Measurements from ENCODE around the gene DPPA4. TPM values are rescaled to one million over a fixed set of nuclear protein-coding genes. Genes with fewer than 3 reads are reported as not detected.

The DPPA4 gene
- total RNA-seq, 6 donors from 2014 or later = 0.37 to 0.77 TPM; not detected in 4

DNA sequence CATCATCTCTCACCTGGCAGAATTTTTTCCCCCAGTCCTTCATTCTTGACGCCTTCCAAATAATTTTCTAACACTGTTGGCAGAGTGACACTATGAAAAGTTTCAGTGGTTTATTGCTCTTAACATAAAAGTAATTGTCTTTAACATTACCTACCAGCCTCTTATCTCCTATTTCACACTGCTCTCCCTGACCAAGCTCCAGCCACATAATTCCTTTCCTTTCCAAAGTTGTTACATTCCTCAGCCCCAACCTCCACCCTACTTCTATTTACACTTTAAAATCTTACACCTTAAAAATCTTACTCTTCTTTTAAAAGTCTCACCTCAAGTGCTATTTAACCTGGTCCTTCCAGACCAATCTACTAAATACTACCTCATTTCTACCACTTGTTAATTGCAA lies 2.8 kb downstream of the DPPA4 start:
- 52 to 77% methylated on average over 1 of the region's 1 CpG for WGBS, 2 donors
- ATAC-seq (ENCODE audit: low FRiP score in 2 of 2) = no peak
- no peak for DNase-seq
- Histone ChIP-seq H3K27me3 (peaks cover 0 to 3% (median 0%) of the 10 kb centered on the region in 4 donors), H3K9me3 (no peaks in the 10 kb centered on the region), H3K4me1 (peaks cover 0 to 9% (median 0%) of the 10 kb centered on the region in 4 donors), H3K36me3 (no peaks in the 10 kb centered on the region), H3K4me3 (no peak overlapping the region), H3K27ac (no peak overlapping the region)
- TF ChIP-seq EP300 (IDR thresholded peaks at IDR 0.05) = no peak
- no peak for TF ChIP-seq POLR2AphosphoS5 (IDR thresholded peaks at IDR 0.05)
- no peak for TF ChIP-seq CTCF (IDR thresholded peaks at IDR 0.05)
- TF ChIP-seq POLR2A (IDR thresholded peaks at IDR 0.05) = no peak

- Histone ChIP-seq H3K36me3 (no peaks in the 10 kb centered on the region), H3K9me3 (no peaks in the 10 kb centered on the region), H3K4me3 (no peak overlapping the region), H3K4me1 (peaks cover 0 to 7% (median 0%) of the 10 kb centered on the region in 4 donors), H3K27me3 (peaks cover 0 to 3% (median 0%) of the 10 kb centered on the region in 4 donors), H3K27ac (no peak overlapping the region)
- no peak for TF ChIP-seq POLR2AphosphoS5 (IDR thresholded peaks at IDR 0.05)
- no peak for TF ChIP-seq CTCF (IDR thresholded peaks at IDR 0.05)
- no peak for TF ChIP-seq EP300 (IDR thresholded peaks at IDR 0.05)
- TF ChIP-seq POLR2A (IDR thresholded peaks at IDR 0.05) = no peak
- 80 to 86% methylated on average over 5 of the region's 5 CpGs for WGBS, 2 donors
- DNase-seq (no peak), ATAC-seq (ENCODE audit: low FRiP score in 2 of 2) (no peak)
These were observed 5.7 kb downstream of the DPPA4 start for GRCh38 chr3:109331692-109332091.

GRCh38 chr3:109330405-109330804 lies 6.9 kb downstream of the DPPA4 start:
- no peaks in the 10 kb centered on the region for H3K27me3 ChIP-seq
- no peaks in the 10 kb centered on the region for H3K36me3 ChIP-seq
- DNase-seq = no peak
- no peak for ATAC-seq (ENCODE audit: low FRiP score in 2 of 2)
- H3K27ac ChIP-seq = no peak overlapping the region
- TF ChIP-seq CTCF (IDR thresholded peaks at IDR 0.05) (no peak), EP300 (IDR thresholded peaks at IDR 0.05) (no peak), POLR2AphosphoS5 (IDR thresholded peaks at IDR 0.05) (no peak), POLR2A (IDR thresholded peaks at IDR 0.05) (no peak)
- no peaks in the 10 kb centered on the region for H3K9me3 ChIP-seq
- 78 to 89% methylated on average over 5 to 7 of the region's 7 CpGs for WGBS, 2 donors
- no peaks in the 10 kb centered on the region for H3K4me1 ChIP-seq
- H3K4me3 ChIP-seq = no peak overlapping the region

- Histone ChIP-seq H3K27me3 (no peaks in the 10 kb centered on the region), H3K36me3 (no peaks in the 10 kb centered on the region), H3K4me1 (no peaks in the 10 kb centered on the region), H3K4me3 (no peak overlapping the region), H3K9me3 (no peaks in the 10 kb centered on the region), H3K27ac (no peak overlapping the region)
- TF ChIP-seq POLR2AphosphoS5 (IDR thresholded peaks at IDR 0.05) (no peak), CTCF (IDR thresholded peaks at IDR 0.05) (no peak), POLR2A (IDR thresholded peaks at IDR 0.05) (no peak), EP300 (IDR thresholded peaks at IDR 0.05) (no peak)
- ATAC-seq (ENCODE audit: low FRiP score in 2 of 2) (no peak), DNase-seq (no peak)
- WGBS, 2 donors = 79 to 84% methylated on average over 3 of the region's 3 CpGs
These were observed 9.1 kb downstream of the DPPA4 start for GRCh38 chr3:109328202-109328601.

DNA sequence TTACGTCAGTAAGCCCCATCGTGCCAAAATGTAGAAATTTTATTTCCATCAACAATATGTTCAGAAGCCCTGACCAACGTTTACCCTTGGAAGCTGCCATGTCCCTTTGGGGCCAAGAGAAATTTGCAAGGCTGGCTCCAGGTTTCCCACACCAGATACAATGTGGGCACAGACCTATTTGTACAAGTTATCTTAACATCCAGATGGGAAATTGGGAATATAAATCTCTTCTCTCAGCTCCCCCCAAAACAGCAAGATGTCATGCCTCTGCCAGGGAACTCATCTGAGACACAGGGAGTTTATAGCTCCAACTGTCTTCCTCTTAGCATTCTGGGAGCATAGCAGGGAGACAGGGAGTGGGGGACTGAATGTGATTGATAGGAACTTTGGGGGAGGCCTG lies 11.7 kb downstream of the DPPA4 start:
- DNase-seq (no peak), ATAC-seq (ENCODE audit: low FRiP score in 2 of 2) (no peak)
- no peaks in the 10 kb centered on the region for H3K9me3 ChIP-seq
- H3K36me3 ChIP-seq = no peaks in the 10 kb centered on the region
- no peak overlapping the region for H3K4me3 ChIP-seq
- no peak for TF ChIP-seq EP300 (IDR thresholded peaks at IDR 0.05)
- TF ChIP-seq CTCF (IDR thresholded peaks at IDR 0.05) = no peak
- no peak for TF ChIP-seq POLR2AphosphoS5 (IDR thresholded peaks at IDR 0.05)
- no peak for TF ChIP-seq POLR2A (IDR thresholded peaks at IDR 0.05)
- H3K27ac ChIP-seq = no peak overlapping the region
- H3K27me3 ChIP-seq = no peaks in the 10 kb centered on the region
- H3K4me1 ChIP-seq = no peaks in the 10 kb centered on the region
- WGBS, 2 donors = 67 to 76% methylated on average over 3 of the region's 3 CpGs
